ENCODE measurements around the gene ADGRE1. TPM values are rescaled to one million over a fixed set of nuclear protein-coding genes. Genes with fewer than 3 reads are reported as not detected.

The ADGRE1 gene
- total and polyA plus RNA-seq, 7 donors, result 0.28 to 1.8 (median 0.88) TPM; not detected in 3

DNA sequence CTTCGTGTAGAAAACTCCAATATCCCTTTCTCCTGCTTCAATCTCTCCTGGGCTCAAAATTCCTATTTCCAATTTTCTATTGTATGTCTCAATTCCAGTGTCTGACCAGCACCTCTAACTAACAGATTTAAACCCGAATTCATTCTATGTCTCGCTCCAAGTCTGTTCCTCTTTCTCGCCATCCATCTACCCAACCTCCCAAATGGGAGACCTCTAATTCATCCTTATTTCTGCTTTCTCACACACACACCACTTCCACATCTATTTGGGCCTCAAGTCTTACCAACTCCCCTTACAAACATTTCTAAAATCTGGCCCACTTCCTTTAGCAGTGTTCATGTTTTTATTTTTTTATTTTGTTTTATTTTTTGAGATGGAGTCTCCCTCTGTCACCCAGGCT, 80.6 kb downstream of the ADGRE1 start:
- intact Hi-C loops (cut with DNase I), result no loop called here

GRCh38 chr19:6969490-6969889, 82.1 kb downstream of the ADGRE1 start:
- intact Hi-C loops (cut with DNase I), result no loop called here
- no peaks in the 10 kb centered on the region for H3K9me3 ChIP-seq
- H3K36me3 ChIP-seq, result no peaks in the 10 kb centered on the region
- no peak overlapping the region for H3K27ac ChIP-seq
- H3K27me3 ChIP-seq, result no peaks in the 10 kb centered on the region
- no peaks in the 10 kb centered on the region for H3K4me1 ChIP-seq
- H3K4me3 ChIP-seq, result no peak overlapping the region
- DNase-seq, result no peak
- 88 to 92% methylated on average over 2 of the region's 2 CpGs for WGBS, 2 donors
- TF ChIP-seq EP300 (IDR thresholded peaks at IDR 0.05), result no peak
- TF ChIP-seq CTCF (IDR thresholded peaks at IDR 0.05), result no peak
- TF ChIP-seq POLR2A (IDR thresholded peaks at IDR 0.05), result no peak
- no peak for TF ChIP-seq POLR2AphosphoS5 (IDR thresholded peaks at IDR 0.05)

More for the DNA sequence above, 80.6 kb downstream of the ADGRE1 start:
- H3K9me3 ChIP-seq, result no peaks in the 10 kb centered on the region
- 77 to 78% methylated on average over 4 of the region's 4 CpGs for WGBS, 2 donors
- TF ChIP-seq POLR2A (IDR thresholded peaks at IDR 0.05), result no peak
- TF ChIP-seq POLR2AphosphoS5 (IDR thresholded peaks at IDR 0.05), result no peak
- no peak for TF ChIP-seq EP300 (IDR thresholded peaks at IDR 0.05)
- TF ChIP-seq CTCF (IDR thresholded peaks at IDR 0.05), result no peak
- no peak for DNase-seq
- H3K27me3 ChIP-seq, result no peaks in the 10 kb centered on the region
- H3K27ac ChIP-seq, result no peak overlapping the region
- no peaks in the 10 kb centered on the region for H3K36me3 ChIP-seq
- no peak overlapping the region for H3K4me3 ChIP-seq
- H3K4me1 ChIP-seq, result no peaks in the 10 kb centered on the region

GRCh38 chr19:6970021-6970420, 82.6 kb downstream of the ADGRE1 start:
- WGBS, 2 donors, result 59 to 61% methylated on average over 2 of the region's 2 CpGs
- Histone ChIP-seq H3K36me3 (no peaks in the 10 kb centered on the region), H3K9me3 (no peaks in the 10 kb centered on the region), H3K4me1 (no peaks in the 10 kb centered on the region), H3K4me3 (no peak overlapping the region), H3K27ac (no peak overlapping the region), H3K27me3 (no peaks in the 10 kb centered on the region)
- no peak for DNase-seq
- no peak for TF ChIP-seq EP300 (IDR thresholded peaks at IDR 0.05)
- no peak for TF ChIP-seq POLR2A (IDR thresholded peaks at IDR 0.05)
- TF ChIP-seq CTCF (IDR thresholded peaks at IDR 0.05), result no peak
- no peak for TF ChIP-seq POLR2AphosphoS5 (IDR thresholded peaks at IDR 0.05)
- intact Hi-C loops (cut with DNase I), result no loop called here

- no peaks in the 10 kb centered on the region for H3K36me3 ChIP-seq
- H3K9me3 ChIP-seq, result no peaks in the 10 kb centered on the region
- no peak overlapping the region for H3K27ac ChIP-seq
- WGBS, 2 donors, result 86% methylated on average over 5 of the region's 5 CpGs
- H3K4me1 ChIP-seq, result no peaks in the 10 kb centered on the region
- no peaks in the 10 kb centered on the region for H3K27me3 ChIP-seq
- intact Hi-C loops (cut with DNase I), result no loop called here
- no peak overlapping the region for H3K4me3 ChIP-seq
- TF ChIP-seq POLR2A (IDR thresholded peaks at IDR 0.05) (no peak), EP300 (IDR thresholded peaks at IDR 0.05) (no peak), POLR2AphosphoS5 (IDR thresholded peaks at IDR 0.05) (no peak), CTCF (IDR thresholded peaks at IDR 0.05) (no peak)
- DNase-seq, result no peak
Observed at GRCh38 chr19:6970443-6970842, 83.1 kb downstream of the ADGRE1 start.

DNA sequence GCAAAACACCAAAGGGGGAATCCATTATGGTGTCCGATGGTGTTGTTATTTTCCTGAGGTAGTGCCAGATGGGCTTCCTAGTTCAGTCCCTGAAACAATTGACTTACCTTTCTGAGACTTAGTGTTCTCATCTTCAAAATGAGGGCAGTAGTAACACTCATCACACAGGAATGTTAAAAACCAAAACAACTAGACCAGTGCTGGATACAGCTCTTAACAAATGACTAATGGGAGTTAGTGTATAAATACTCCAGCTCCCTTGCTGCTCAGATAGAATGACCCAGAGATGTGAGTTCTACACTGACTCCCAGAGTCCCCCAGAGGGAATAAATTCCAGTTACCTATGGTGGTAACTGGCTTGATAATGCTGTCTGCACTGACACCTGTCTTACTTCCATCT, 84.0 kb downstream of the ADGRE1 start:
- Histone ChIP-seq H3K4me1 (no peaks in the 10 kb centered on the region), H3K4me3 (no peak overlapping the region), H3K27ac (no peak overlapping the region), H3K27me3 (no peaks in the 10 kb centered on the region), H3K9me3 (no peaks in the 10 kb centered on the region), H3K36me3 (no peaks in the 10 kb centered on the region)
- TF ChIP-seq EP300 (IDR thresholded peaks at IDR 0.05), result no peak
- TF ChIP-seq POLR2A (IDR thresholded peaks at IDR 0.05), result no peak
- WGBS, 2 donors, result 81 to 93% methylated on average over 1 of the region's 1 CpG
- no peak for DNase-seq
- intact Hi-C loops (cut with DNase I), result no loop called here

Data from sigmoid colon (tissue), 7 donors.